GM19452 (cell line): ENCODE results near the gene SPSB1.

Experiments
- ATAC-seq: cut with Tn5 transposase; IDR thresholded peaks from one replicate; pipeline ENCODE4 v1.9.1; 2021; ENCODE audit not compliant: unreplicated experiment

The SPSB1 gene

DNA sequence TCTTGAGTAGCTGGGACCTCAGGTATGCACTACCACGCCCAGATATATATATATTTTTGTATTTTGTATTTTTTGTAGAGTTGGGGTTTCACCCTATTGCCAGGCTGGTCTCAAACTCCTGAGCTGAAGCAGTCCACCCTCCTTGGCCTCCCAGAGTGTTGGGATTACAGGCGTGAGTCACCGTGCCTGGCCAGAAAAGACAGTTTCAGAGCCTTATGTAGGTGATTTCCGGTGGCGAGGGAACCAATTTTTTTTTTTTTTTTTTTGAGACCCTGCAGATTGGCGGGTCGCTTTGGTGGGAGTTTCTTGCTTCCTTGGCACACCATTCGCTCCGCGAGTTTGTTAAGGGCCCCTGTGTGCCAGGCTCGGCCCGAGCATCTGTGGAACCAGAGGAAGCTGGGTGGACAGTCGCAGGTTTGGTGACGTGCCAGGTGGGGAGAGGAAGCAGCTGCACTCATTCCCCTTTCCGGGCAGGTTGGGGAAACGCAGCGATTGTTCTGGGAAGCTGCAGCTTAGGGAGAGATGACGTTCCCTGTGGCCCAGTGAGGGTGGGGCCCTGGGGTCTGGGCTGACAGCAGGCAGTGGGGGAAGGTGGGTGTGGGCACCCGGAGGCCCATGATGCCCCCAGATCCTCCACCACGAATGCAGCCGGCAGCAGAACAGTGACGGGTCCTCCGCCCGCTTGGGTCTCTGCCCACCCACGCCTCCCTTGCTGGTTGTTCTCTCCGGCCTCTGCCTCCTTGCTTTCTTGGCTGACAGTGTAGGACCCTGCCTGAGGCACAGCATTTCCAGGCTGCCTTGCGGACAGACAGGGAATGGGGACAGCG lies 25.1 kb downstream of the SPSB1 start:
- ATAC-seq = no peak

DNA sequence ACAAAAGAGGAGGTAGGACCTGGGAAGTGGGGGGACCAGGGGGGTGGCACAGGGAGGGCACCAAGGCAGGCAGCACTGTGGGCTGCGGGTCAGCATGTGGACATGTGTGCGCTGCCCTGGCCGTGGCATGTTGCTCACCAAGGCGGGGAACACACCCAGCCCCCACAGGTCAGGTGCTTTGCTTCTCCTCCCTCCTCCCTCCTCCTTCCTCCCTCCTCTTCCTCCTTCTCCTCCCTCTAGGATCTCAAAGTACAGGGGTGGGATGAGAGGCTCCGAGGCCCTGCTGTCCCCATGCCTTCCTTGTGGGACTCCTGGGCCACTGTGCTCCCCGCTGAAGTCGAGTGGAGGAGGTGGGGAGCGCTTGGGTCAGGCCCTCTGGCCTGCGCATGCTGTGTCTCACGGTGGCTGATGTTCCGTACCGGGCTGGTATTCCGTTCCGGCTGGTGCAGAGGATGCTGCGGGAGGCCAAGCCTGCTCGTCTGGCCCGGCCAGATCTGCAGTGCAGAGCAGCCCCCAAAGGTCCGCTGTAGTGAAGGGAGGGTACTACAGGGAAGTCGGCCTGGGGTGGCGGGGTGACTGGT lies 26.6 kb downstream of the SPSB1 start:
- no peak for ATAC-seq

- no peak for ATAC-seq
These were observed 27.3 kb downstream of the SPSB1 start for GRCh38 chr1:9319789-9320519.

DNA sequence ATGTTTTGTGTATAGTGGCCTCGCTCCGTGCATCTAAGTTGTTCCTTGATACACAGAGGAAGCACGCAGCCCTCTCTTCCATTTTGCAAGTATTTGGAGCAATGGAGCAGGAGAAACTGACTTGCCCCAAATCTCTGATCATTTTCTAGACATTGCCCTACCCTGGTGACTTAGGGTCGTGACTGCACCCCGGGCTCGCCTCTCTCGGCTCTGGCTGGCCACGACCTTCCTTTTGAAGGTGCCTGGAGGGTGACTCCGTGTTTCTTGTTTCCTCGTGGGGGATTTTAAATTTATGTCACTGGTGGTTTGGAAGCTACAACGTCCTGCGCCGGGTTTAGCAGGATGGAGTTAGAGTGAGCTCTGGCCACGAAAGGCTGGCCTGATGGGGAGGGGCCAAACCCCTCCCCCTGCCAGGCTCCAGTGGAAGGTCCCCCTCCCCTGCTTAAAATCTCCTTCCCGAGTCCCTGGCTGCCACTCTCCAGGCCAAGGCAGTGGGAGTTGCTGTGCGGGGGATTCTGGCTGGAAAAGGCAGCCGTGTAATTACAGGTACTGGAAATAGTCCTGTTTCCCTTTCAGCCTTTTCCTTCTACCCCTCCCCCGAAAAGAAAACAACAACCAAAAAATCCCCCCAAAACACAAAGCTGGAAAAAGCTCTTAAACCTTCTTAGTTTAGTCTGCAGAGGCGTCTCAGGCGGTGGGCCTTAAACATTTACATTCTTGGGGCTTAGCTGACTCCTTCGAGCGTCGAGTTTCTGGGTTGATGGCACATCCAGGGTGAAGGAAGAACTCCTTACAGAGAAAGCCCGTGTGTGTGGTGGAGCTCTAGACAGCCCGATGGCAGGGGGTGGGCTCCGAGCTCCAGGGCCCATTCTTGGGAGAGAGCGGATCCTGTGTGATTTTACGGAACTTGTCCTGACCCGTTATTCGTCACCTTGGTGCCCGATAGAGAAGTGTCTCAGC lies 28.1 kb downstream of the SPSB1 start:
- ATAC-seq = no peak

GRCh38 chr1:9321480-9321849 lies 28.8 kb downstream of the SPSB1 start:
- no peak for ATAC-seq

- no peak for ATAC-seq
These were observed 29.4 kb downstream of the SPSB1 start for GRCh38 chr1:9321986-9322660.

DNA sequence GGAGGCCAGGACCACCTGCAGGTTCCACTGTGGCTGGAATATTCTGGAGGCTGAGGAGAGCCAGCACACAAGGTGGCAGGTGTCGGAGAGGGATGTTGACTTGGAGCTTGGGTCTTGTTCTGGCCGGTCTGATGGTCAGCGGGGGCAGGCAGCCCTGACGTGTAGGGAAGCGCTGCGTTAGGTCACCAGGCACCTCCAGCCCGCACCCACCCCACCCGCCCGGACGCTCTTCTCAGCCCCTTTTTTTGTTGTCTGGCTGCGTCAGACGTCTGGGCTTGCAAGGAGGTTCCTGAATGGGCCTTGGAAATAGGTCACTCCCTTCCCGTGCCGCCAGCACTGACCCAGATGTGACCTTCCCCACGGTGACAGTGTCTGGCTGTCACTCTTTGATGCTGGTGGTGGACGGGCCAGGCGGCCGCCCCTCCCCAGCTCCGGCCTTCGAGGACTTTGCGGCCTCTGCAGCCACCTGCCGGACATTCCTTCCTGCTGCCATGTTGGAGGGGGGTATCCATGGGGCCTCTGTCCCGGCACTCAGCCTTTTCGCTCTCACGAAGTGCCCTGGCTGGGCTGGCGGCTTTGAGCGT lies 30.1 kb downstream of the SPSB1 start:
- no peak for ATAC-seq

DNA sequence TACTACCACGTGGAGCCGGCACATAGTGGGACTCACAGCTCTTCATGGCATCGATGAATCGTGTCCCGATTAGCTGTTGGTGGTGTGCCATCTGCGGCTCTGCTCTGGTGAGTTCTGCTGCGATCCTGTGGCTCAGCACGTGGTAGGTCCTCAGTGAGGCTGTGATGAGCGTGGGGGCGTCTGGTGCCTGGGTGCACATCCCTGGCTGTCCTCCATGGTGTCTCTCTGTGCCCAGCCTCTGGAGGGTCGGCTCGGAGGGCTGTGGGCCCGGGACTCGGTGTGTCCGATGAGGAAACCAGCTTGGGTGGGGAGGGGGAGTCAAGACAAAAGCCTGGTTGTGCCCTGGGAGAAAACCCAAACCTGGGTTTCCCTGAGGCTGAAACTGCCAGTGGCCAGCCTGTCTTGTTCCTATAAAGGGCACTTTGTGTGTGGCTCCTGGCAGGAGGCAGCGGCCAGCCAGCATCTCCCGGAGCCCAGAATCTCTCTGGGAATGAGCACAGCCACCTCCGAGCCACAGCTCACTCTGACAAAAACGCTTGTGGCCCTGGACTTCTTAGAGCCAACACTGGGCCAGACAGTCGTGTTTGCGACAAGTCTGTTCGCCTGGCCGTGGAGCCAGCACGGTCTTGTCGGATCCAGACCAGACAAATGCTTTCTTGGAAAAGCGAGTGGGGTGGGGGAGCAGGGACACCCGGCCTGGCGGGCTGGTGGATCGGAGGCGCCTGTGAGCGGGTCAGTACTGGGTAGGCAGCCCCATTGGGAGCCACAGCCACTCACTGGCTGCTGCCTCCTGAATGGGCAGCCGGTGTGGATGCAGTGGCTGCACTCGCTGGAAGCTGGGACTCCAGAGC lies 31.8 kb downstream of the SPSB1 start:
- no peak for ATAC-seq

- ATAC-seq = no peak
These were observed 33.9 kb downstream of the SPSB1 start for GRCh38 chr1:9326596-9326995.

- ATAC-seq = no peak
These were observed 35.5 kb downstream of the SPSB1 start for GRCh38 chr1:9328201-9328600.

- no peak for ATAC-seq
These were observed 36.0 kb downstream of the SPSB1 start for GRCh38 chr1:9328715-9329114.

DNA sequence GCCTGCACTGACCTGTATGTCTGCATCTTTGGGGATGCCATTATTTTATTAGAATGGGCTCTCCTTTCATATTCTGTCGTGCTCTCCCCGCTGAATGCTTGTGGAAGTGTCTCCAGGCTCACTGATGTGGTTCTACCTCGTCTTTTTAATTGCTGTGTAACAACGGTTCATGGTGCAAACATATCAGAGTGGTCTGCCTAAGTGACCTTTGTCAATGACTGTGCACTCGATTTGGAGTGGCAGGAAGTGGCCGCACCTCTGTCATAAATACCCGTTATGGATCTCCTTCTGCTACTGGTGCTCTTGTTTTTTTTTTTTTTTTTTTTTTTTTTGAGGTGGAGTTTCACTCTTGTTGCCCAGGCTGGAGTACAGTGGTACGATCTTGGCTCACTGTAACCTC lies 38.3 kb downstream of the SPSB1 start:
- no peak for ATAC-seq

GRCh38 chr1:9331558-9332346 lies 39.1 kb downstream of the SPSB1 start:
- no peak for ATAC-seq

DNA sequence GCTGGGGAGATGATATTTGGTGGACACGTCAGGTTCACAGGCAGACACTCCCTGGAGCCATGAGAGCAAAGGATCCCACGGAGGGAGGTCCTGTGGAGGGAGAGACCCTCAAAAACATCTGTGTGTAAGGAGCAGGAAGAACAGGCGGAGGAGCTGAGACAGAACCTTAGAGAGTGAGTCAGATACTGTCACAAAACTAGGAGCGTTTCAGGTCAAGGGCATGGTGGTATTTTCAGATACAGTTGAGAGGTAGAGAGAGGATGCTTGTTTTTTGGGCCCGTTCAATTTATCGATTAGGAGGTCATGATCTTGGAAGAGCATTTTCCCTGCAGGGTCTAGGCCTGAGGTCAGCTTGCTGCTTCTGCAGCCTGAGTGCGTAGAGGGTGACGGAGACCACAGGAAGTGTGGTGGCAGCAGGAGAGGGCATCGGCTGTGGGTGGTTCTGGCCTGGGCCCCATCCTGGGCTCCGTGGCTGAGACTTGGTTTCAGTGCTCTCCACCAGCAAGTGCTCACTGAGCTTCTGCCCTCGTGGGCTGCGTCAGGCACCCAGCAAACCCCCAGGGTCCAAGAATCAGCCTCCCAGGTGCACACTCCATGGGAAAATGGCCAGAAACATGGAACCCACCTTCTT lies 39.9 kb downstream of the SPSB1 start:
- no peak for ATAC-seq

DNA sequence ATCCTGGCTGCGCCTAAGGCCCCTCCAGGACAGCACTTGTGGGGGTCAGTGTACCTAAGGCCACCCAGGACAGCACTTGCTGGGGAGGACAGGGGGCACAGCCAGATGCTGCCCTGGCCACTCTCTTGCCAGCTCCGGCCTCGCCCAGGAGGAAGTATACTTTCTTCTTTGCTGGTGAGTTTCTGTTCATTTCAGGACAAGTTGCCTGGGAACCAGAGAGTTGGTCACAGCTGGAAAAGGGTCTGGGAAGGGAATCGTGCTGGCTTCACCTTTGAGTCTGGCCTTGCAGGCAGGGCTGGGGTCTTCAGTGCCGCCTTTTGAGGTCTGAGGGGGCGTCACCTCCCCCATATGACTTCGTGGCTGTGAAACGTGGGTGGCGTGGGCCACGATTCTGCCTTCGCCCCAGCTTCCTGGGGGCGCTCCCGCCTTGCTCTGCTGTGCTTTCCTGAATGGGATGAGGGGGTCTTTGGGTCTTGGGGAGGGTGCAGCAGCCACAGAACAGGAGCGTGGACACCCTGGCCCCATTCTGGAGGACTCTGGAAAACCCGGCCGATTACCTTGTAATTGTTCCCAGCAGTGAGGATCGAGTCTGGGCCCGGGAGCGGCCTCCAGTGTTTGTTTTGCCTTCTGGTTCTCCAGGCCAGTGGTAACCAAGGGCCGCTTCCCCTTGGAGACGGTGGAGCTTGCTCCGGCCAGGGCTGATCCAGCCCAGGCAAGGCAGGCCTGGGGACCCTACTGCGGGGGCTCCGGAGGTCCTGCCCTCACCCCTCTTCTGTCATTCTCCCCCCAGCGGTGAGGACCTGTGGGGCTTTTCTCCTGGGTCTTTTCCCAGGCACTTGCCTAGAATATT lies 45.9 kb downstream of the SPSB1 start:
- ATAC-seq = no peak

- no peak for ATAC-seq
These were observed 47.6 kb downstream of the SPSB1 start for GRCh38 chr1:9340172-9340854.
